ENCODE results near the gene SLC4A7.
A peak's percentile ranks its signal among the peaks of the same experiment; 100 is the strongest.
"Not testable (repeated sequence)": the region's sequence is repeated elsewhere in the genome, so short reads cannot be mapped to it uniquely, and the experiment has no call there.

Gene SLC4A7

GRCh38 chr3:27451842-27452241 is 32.3 kb downstream of the SLC4A7 start:
- in situ Hi-C loops (cut with HindIII; ENCODE audit: low pct_ligation_motif_present, low pct_unique_long_range_greater_than_20kb, low sequenced_read_pairs) = no loop called here

DNA sequence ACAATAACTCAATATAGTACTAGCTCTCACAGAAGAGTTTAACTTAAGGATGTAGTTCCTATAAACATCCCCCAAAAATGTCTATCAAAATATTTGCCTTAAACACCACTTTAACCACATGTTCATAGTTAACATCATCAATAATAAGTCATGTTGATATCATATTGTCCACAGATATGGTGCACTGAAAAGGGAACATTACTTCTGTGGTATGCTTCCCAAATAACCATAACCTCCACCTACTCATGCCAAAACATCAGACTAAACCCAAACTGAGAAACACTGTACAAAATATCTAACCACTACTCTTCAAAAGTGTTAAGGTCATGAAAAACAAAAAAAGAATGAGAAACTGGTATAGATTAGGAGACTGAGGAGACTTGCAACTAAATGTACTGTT is 32.9 kb downstream of the SLC4A7 start:
- DNase-seq = no peak
- in situ Hi-C loops (cut with HindIII; ENCODE audit: low pct_ligation_motif_present, low pct_unique_long_range_greater_than_20kb, low sequenced_read_pairs) = no loop called here

More at GRCh38 chr3:27451842-27452241, 32.3 kb downstream of the SLC4A7 start:
- DNase-seq = no peak

- DNase-seq = no peak
- in situ Hi-C loops (cut with HindIII; ENCODE audit: low pct_ligation_motif_present, low pct_unique_long_range_greater_than_20kb, low sequenced_read_pairs) = no loop called here
These were observed 34.5 kb downstream of the SLC4A7 start for GRCh38 chr3:27449530-27450150.

- DNase-seq; in situ Hi-C loops (cut with HindIII; ENCODE audit: low pct_ligation_motif_present, low pct_unique_long_range_greater_than_20kb, low sequenced_read_pairs): not testable (repeated sequence)
These were observed 41.2 kb downstream of the SLC4A7 start for GRCh38 chr3:27442995-27443394.

GRCh38 chr3:27438352-27438751 is 45.8 kb downstream of the SLC4A7 start:
- in situ Hi-C loops (cut with HindIII; ENCODE audit: low pct_ligation_motif_present, low pct_unique_long_range_greater_than_20kb, low sequenced_read_pairs) = not testable (repeated sequence)

GRCh38 chr3:27431116-27431515 is 53.1 kb downstream of the SLC4A7 start:
- in situ Hi-C loops (cut with HindIII; ENCODE audit: low pct_ligation_motif_present, low pct_unique_long_range_greater_than_20kb, low sequenced_read_pairs) = no loop called here
- peak; percentile 91 for DNase-seq

More at GRCh38 chr3:27438352-27438751, 45.8 kb downstream of the SLC4A7 start:
- DNase-seq = not testable (repeated sequence)

- in situ Hi-C loops (cut with HindIII; ENCODE audit: low pct_ligation_motif_present, low pct_unique_long_range_greater_than_20kb, low sequenced_read_pairs) = no loop called here
- no peak for DNase-seq
These were observed 54.3 kb downstream of the SLC4A7 start for GRCh38 chr3:27429909-27430308.

DNA sequence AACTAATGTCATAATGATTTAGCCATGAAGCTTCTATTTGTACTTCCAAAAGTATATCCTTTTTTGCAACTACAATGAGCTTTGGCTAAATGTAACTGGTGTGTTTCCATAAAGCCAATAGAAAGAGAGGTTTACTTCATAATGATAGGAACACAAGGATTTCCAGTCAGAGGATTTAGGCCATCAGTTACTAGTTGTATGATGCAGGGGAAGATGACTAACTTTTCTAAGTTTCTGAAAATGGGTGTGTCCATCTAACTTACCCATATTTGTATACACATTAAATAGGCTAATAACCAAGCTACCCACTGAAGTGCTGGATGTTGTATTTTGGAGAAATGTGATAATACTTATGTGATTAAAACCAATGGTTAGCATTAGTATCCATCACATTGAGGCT is 55.7 kb downstream of the SLC4A7 start:
- no peak for DNase-seq
- in situ Hi-C loops (cut with HindIII; ENCODE audit: low pct_ligation_motif_present, low pct_unique_long_range_greater_than_20kb, low sequenced_read_pairs) = no loop called here

DNA sequence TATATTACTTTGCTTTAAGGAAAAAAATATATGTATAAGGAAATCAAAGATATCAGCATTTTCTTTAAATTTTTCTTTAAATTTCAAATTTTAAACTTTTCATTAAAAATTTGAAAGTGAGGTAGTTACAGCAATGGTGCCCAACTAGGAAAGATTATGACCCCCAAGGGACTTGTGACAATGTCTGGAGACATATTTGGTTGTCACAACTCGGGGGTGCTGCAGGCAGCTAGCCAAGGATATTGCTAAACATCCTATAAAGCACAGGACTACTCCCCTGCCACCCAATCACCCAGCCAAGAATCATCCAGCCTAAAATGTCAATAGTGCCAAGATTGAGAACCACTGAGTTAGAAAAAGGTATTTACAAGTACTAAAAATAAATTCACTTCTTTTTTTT is 57.3 kb downstream of the SLC4A7 start:
- in situ Hi-C loops (cut with HindIII; ENCODE audit: low pct_ligation_motif_present, low pct_unique_long_range_greater_than_20kb, low sequenced_read_pairs) = no loop called here
- no peak for DNase-seq

DNA sequence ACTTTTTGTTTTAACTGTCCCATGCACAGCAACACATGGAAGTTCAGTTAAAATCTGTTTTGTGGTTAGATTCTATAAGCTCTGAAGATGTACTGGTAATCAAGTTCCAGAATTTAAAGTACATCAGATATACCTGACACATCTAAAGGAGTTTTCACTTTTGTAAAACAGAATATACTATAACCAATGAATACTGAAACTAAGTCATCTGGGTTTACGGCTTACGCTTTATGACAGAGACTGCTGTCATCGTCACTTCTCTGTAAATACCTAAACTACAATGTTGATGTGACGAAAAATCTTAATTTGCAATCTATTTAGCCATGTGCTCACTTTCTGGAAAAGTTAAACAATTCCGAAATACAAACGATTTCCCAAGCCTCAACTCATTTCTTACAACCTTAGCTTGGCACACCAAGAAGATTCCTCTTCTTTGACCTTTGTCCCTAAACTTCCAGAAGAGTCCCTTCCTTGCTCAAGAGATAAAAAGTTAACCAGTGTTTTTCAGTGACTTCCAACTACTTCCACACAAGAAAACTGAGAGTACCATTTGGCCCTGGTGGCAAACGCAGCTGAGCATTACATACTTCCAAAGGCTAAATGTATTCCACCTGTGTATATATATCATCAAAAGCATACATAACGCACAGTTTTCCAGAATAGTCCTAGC is 58.2 kb downstream of the SLC4A7 start:
- no peak for DNase-seq
- in situ Hi-C loops (cut with HindIII; ENCODE audit: low pct_ligation_motif_present, low pct_unique_long_range_greater_than_20kb, low sequenced_read_pairs) = no loop called here

DNA sequence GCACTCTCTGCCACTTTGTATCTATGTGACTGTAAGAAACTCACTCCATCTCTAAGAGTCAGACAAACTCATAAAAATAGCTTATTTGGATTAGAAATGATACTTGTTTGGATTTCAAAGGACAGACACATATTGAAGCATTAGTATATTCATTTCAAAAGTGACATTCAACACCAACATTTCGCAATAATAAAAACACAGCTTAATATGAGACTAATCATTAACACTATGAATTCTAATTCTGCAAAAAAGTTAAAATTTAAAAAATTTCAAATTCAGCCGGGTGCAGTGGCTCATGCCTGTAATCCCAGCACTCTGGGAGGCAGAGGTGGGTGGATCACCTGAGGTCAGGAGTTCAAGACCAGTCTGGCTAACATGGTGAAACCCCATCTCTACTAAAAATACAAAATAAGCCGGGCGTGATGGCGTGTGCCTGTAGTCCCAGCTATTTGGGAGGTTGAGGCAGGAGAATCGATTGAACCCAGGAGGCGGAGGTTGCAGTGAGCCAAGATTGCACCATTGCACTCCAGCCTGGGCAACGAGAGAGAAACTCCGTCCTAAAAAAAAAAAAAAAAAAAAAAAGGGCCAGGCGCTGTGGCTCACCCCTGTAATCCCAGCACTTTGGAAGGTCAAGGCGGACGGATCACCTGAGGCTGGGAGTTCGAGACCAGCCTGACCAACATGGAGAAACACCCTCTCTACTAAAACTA is 59.2 kb downstream of the SLC4A7 start:
- in situ Hi-C loops (cut with HindIII; ENCODE audit: low pct_ligation_motif_present, low pct_unique_long_range_greater_than_20kb, low sequenced_read_pairs) = not testable (repeated sequence)

GRCh38 chr3:27423463-27423862 is 60.7 kb downstream of the SLC4A7 start:
- in situ Hi-C loops (cut with HindIII; ENCODE audit: low pct_ligation_motif_present, low pct_unique_long_range_greater_than_20kb, low sequenced_read_pairs) = no loop called here
- no peak for DNase-seq

More for the DNA sequence above, 59.2 kb downstream of the SLC4A7 start:
- not testable (repeated sequence) for DNase-seq

DNA sequence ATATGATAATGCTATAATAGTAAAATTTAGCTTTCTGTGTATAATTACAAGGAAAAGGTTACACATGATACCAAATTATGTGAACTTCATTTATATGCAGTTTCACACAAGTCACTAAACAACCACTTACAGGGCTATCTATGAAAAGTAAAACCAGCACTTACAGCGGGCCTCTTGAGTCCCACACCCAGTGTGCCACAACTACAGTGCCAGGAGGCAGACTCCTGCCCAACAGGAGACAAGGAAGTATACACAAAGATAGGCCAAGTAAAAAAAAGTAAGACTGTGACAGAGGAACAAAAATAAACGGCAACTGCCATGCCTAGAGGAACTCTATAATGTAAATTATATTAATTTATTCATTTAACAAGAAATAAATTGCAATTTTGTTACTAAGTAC is 61.6 kb downstream of the SLC4A7 start:
- DNase-seq = no peak
- in situ Hi-C loops (cut with HindIII; ENCODE audit: low pct_ligation_motif_present, low pct_unique_long_range_greater_than_20kb, low sequenced_read_pairs) = no loop called here

- in situ Hi-C loops (cut with HindIII; ENCODE audit: low pct_ligation_motif_present, low pct_unique_long_range_greater_than_20kb, low sequenced_read_pairs) = no loop called here
- DNase-seq = no peak
These were observed 69.0 kb downstream of the SLC4A7 start for GRCh38 chr3:27415202-27415601.

GRCh38 chr3:27392950-27393679 is 91.1 kb downstream of the SLC4A7 start:
- DNase-seq = no peak
- in situ Hi-C loops (cut with HindIII; ENCODE audit: low pct_ligation_motif_present, low pct_unique_long_range_greater_than_20kb, low sequenced_read_pairs) = no loop called here

DNA sequence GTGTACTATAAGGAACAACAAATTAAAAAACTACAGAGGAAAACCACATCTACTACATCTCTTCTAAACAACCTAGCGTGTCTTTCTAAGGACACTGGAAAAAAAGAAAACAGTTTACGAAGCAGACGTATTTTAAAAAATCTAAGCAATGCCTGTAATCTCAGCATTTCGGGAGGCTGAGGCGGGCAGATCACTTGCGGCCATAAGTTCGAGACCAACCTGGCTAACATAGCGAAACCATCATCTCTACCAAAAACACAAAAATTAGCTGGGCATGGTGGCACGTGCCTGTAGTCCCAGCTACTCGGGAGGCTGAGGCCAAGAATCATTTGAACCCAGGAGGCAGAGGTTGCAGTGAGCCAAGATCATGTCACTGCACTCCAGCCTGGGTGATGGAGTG is 91.8 kb downstream of the SLC4A7 start:
- in situ Hi-C loops (cut with HindIII; ENCODE audit: low pct_ligation_motif_present, low pct_unique_long_range_greater_than_20kb, low sequenced_read_pairs); DNase-seq: not testable (repeated sequence)

GRCh38 chr3:27391796-27392195 is 92.4 kb downstream of the SLC4A7 start:
- in situ Hi-C loops (cut with HindIII; ENCODE audit: low pct_ligation_motif_present, low pct_unique_long_range_greater_than_20kb, low sequenced_read_pairs) = no loop called here
- no peak for DNase-seq

DNA sequence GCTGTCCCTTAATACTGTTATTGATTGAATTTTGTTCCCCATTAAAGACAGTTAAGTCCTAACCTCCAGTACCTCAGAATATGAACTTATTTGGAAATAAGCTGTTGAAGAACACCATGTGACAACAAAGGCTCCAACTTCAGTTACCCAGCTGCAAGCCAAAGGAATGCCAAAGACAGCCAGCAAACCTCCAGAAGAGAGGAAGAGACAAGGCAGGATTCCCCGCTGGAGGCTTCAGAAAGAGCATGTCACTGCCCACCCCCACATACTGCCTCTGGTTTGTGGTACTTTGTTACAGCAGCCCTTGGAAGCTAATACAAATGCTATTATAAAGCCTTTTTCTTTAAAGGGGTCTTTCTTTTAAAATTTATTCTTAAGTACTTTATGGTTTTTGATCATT is 96.6 kb downstream of the SLC4A7 start:
- no peak for DNase-seq
- in situ Hi-C loops (cut with HindIII; ENCODE audit: low pct_ligation_motif_present, low pct_unique_long_range_greater_than_20kb, low sequenced_read_pairs) = no loop called here

GRCh38 chr3:27385504-27385903 is 98.7 kb downstream of the SLC4A7 start:
- in situ Hi-C loops (cut with HindIII; ENCODE audit: low pct_ligation_motif_present, low pct_unique_long_range_greater_than_20kb, low sequenced_read_pairs) = no loop called here
- no peak for DNase-seq

Measured in ACHN (cell line).